GM12878 (cell line): Measurements from ENCODE around the gene KIAA1671. TPM values are rescaled to one million over a fixed set of nuclear protein-coding genes. Genes with fewer than 3 reads are reported as not detected.

Experiments used
- ATAC-seq: fragments of 200-7000 bp; cut with Tn5 transposase; 3 replicates; pipeline ENCODE4 v1.9.1; 2020; ENCODE audit warnings: mild to moderate bottlenecking, moderate library complexity
- BruUV-seq: library from RNA; stranded (reverse); fragments of 400-500 nt; replicated peaks from 2 replicates; lab custom pipeline; 2021; lab: Mats Ljungman, UMichigan
- CTCF ChIA-PET: fragments of 300-600 bp; sonication (Branson Sonifier 250); formaldehyde crosslinking; extraction: SDS; loops from one replicate; lab custom pipeline; 2021; ENCODE audit warnings: inconsistent platforms; lab: Yijun Ruan, JAX
- POLR2A ChIA-PET: fragments of 350-600 bp; formaldehyde crosslinking; extraction: SDS; loops from one replicate; lab custom pipeline; 2021; ENCODE audit warnings: inconsistent platforms; lab: Charles Lee
- RAD21 ChIA-PET: fragments of 300-600 bp; sonication (Branson Sonifier 250); formaldehyde crosslinking; loops from one replicate; lab custom pipeline; 2023; ENCODE audit warnings: antibody characterized with exemption; ENCODE audit not compliant: unreplicated experiment; lab: Charles Lee
- SMC1A ChIA-PET: fragments of 300-600 bp; sonication (Branson Sonifier 250); formaldehyde crosslinking; loops from one replicate; lab custom pipeline; 2023; ENCODE audit not compliant: unreplicated experiment, uncharacterized antibody; lab: Charles Lee
- DNase-seq: peaks from one replicate; pipeline ENCODE4 v3.0.0-alpha.2; 2011; ENCODE audit warnings: low read depth, low spot score
- FAIRE-seq: peaks from 3 replicates; lab custom pipeline; 2011; peaks lifted over from hg19 to GRCh38; lab: Jason Lieb, UNC
- H2AFZ ChIP-seq: 2 replicates; pipeline ENCODE4 v1.6.0; 2011; ENCODE audit warnings: low read depth, low read length, control low read depth; ENCODE audit not compliant: control insufficient read depth
- H3K27ac ChIP-seq: 2 replicates; pipeline ENCODE4 v1.5.1; 2011; ENCODE audit warnings: control low read depth; ENCODE audit not compliant: control insufficient read depth, insufficient read depth
- H3K27me3 ChIP-seq, 2 experiments: replicated peaks in 1 of 2; 2 replicates each; pipeline versions ENCODE4 v1.6.0 to v1.6.1; 2011; ENCODE audit warnings: low read length in 1 of 2; ENCODE audit not compliant: control insufficient read depth in 2 of 2, insufficient read depth in 2 of 2
- H3K36me3 ChIP-seq, 2 experiments: 2 replicates each; pipeline ENCODE4 v1.5.1; 2011; ENCODE audit warnings: low read length in 1 of 2; ENCODE audit not compliant: control insufficient read depth in 2 of 2, insufficient read depth in 2 of 2
- H3K4me1 ChIP-seq: 2 replicates; pipeline ENCODE4 v1.6.1; 2011; ENCODE audit warnings: mild to moderate bottlenecking, low read length, moderate library complexity, mixed read lengths; ENCODE audit not compliant: control insufficient read depth, insufficient read depth
- H3K4me2 ChIP-seq: 2 replicates; pipeline ENCODE4 v1.6.0; 2011; ENCODE audit warnings: control low read depth; ENCODE audit not compliant: control insufficient read depth, insufficient read depth
- H3K4me3 ChIP-seq: fragments of 200-600 bp; sonication (generic); 2 replicates; pipeline ENCODE4 v1.5.1; 2016
- H3K79me2 ChIP-seq: 2 replicates; pipeline ENCODE4 v1.6.0; 2011; ENCODE audit warnings: low read length; ENCODE audit not compliant: control insufficient read depth, insufficient read depth
- H3K9ac ChIP-seq: 2 replicates; pipeline ENCODE4 v1.8.0; 2011; ENCODE audit warnings: low read length, control low read depth, mixed read lengths; ENCODE audit not compliant: control insufficient read depth, insufficient read depth
- H3K9me3 ChIP-seq: replicated peaks from 3 replicates; pipeline ENCODE4 v1.5.1; 2011; ENCODE audit warnings: mild to moderate bottlenecking, low read length; ENCODE audit not compliant: control insufficient read depth, insufficient read depth
- H4K20me1 ChIP-seq: 2 replicates; pipeline ENCODE4 v1.6.0; 2011; ENCODE audit not compliant: control insufficient read depth, insufficient read depth
- BCL11A ChIP-seq: IDR thresholded peaks from 2 replicates; pipeline ENCODE4 v1.6.1; 2011; ENCODE audit warnings: low read depth, low read length
- BHLHE40 ChIP-seq, 2 experiments: fragments of 450-650 bp in 1 of 2; IDR thresholded peaks; 2 replicates each; pipeline ENCODE4 v1.6.1; 2011 to 2017; ENCODE audit warnings: low read depth in 2 of 2, borderline replicate concordance in 1 of 2, improper control_type of control experiment in 1 of 2, low read length in 1 of 2, mild to moderate bottlenecking in 1 of 2
- CBFB ChIP-seq: IDR thresholded peaks from 2 replicates; pipeline ENCODE4 v1.6.1; 2016; ENCODE audit warnings: antibody characterized with exemption, low read depth
- IRF4 ChIP-seq: IDR thresholded peaks from 2 replicates; pipeline ENCODE4 v1.6.1; 2011; ENCODE audit warnings: low read depth, low read length
- RCOR1 ChIP-seq: conservative IDR thresholded peaks from 2 replicates; pipeline ENCODE4 v1.6.1; 2012; ENCODE audit warnings: low read depth, low read length, improper control_type of control experiment
- SMAD5 ChIP-seq: IDR thresholded peaks from 2 replicates; pipeline ENCODE4 v1.6.1; 2016; ENCODE audit warnings: antibody characterized with exemption, low read depth
- SREBF1 ChIP-seq: IDR thresholded peaks from 2 replicates; pipeline ENCODE4 v1.6.1; 2012; ENCODE audit warnings: mild to moderate bottlenecking, low read length
- ZZZ3 ChIP-seq: IDR thresholded peaks from 2 replicates; pipeline ENCODE4 v1.6.1; 2011; ENCODE audit warnings: low read depth; ENCODE audit not compliant: control insufficient read depth, insufficient read length
- WGBS: methylation state at CpG from one replicate; pipeline ENCODE4 v1.1.6; 2016; ENCODE audit warnings: low lambda C conversion rate; ENCODE audit not compliant: insufficient replicate concordance, insufficient coverage; ENCODE audit errors: missing lambda C conversion rate; 5-methylcytosine and 5-hydroxymethylcytosine counted together
- in situ Hi-C: fragments of 300-500 bp; cut with MboI; formaldehyde crosslinking; loops from 9 replicates; pipeline ENCODE4 v1.14.3; 2018; ENCODE audit warnings: mixed read lengths
- intact Hi-C: fragments of 100-400 bp; cut with micrococcal nuclease; formaldehyde crosslinking; loops from one replicate; pipeline ENCODE4 v1.14.2; 2022; ENCODE audit not compliant: unreplicated experiment
- polyA plus RNA-seq, 11 experiments: library from polyadenylated mRNA; depleted of rRNA in 4 of 11; unstranded in 6 of 11; stranded (reverse) in 5 of 11; fragments of >200 nt; fragmentation: Nextera tagmentation in 4 of 11; fragmentation: Illumina TruSeq in 1 of 11; extraction: Ambion mirVana in 4 of 11; extraction: Trizol in 1 of 11; gene quantifications; 1 replicate in 1 of 11; 2 replicates in 10 of 11; pipeline versions ENCODE4 v1.2.1 to v1.2.3, GENCODE V29; 2011 to 2016; ENCODE audit warnings: inconsistent platforms in 2 of 11, missing spikeins in 2 of 11, low read depth in 1 of 11
- total RNA-seq, 4 experiments: library from RNA; depleted of rRNA in 3 of 4; stranded (reverse); fragments of >200 nt in 3 of 4; fragmentation: Illumina TruSeq in 1 of 4; extraction: Trizol in 1 of 4; gene quantifications; 2 replicates each; pipeline versions ENCODE4 v1.2.1 to v1.2.3, GENCODE V29; 2013 to 2021
- TF ChIP-seq, protein P1 (sequence below): IDR thresholded peaks from 2 replicates; pipeline ENCODE4 v1.6.1; 2012; ENCODE audit warnings: low read length, inconsistent platforms
- TF ChIP-seq, protein P2 (sequence below): IDR thresholded peaks from 2 replicates; pipeline ENCODE4 v1.6.1; 2012; ENCODE audit warnings: low read depth, low read length, improper control_type of control experiment

The KIAA1671 gene
- total and polyA plus RNA-seq, 10 of the 15 experiments (the other 5 are each of a cell fraction or from before 2014, with no cell fraction given): 0.05 to 2.7 (median 0.33) TPM

GRCh38 chr22:25027043-25027906 is 74.8 kb downstream of the KIAA1671 start:
- BruUV-seq: no TSS peak

More at GRCh38 chr22:25027043-25027906, 74.8 kb downstream of the KIAA1671 start:
- intact Hi-C loops (no loop called here), in situ Hi-C loops (no loop called here)
- H4K20me1 ChIP-seq: no peaks in the 10 kb centered on the region
- H3K79me2 ChIP-seq: no peaks in the 10 kb centered on the region
- no peaks in the 10 kb centered on the region for H3K4me1 ChIP-seq
- no peaks in the 10 kb centered on the region for H3K9me3 ChIP-seq
- DNase-seq (no peak), FAIRE-seq (no peak), ATAC-seq (no peak)
- ChIA-PET RAD21 (interaction anchor here (0.8 to 0.9 kb wide), 2 partner anchors 12 to 68 kb away, joined by 3 read pairs; no protein-coding TSS in a partner anchor), CTCF (interaction anchor here (0.6 to 1.2 kb wide), 3 partner anchors 22 to 80 kb away, joined by 3 read pairs; no protein-coding TSS in a partner anchor), SMC1A (no interaction called here), POLR2A (interaction anchor here (0.5 kb wide), 1 partner anchor 1289 kb away, joined by 3 read pairs; no protein-coding TSS in a partner anchor)
- H3K4me2 ChIP-seq: no peak overlapping the region
- H3K4me3 ChIP-seq: no peak overlapping the region
- 24% methylated on average over 11 of the region's 11 CpGs for WGBS
- no peaks in the 10 kb centered on the region for H3K36me3 ChIP-seq
- H3K27ac ChIP-seq: no peak overlapping the region
- H2AFZ ChIP-seq: no peak overlapping the region
- TF ChIP-seq CBFB (no peak), IRF4 (no peak), BCL11A (no peak), SREBF1 (no peak), ZZZ3 (no peak), BHLHE40 (IDR thresholded peaks at IDR 0.05; ENCODE audit: borderline replicate concordance in 1 of 2, low read depth in 2 of 2, low read length in 1 of 2) (no peak), RCOR1 (no peak), SMAD5 (no peak)
- TF ChIP-seq, protein P1, sequence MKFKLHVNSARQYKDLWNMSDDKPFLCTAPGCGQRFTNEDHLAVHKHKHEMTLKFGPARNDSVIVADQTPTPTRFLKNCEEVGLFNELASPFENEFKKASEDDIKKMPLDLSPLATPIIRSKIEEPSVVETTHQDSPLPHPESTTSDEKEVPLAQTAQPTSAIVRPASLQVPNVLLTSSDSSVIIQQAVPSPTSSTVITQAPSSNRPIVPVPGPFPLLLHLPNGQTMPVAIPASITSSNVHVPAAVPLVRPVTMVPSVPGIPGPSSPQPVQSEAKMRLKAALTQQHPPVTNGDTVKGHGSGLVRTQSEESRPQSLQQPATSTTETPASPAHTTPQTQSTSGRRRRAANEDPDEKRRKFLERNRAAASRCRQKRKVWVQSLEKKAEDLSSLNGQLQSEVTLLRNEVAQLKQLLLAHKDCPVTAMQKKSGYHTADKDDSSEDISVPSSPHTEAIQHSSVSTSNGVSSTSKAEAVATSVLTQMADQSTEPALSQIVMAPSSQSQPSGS: no peak
- TF ChIP-seq, protein P2, sequence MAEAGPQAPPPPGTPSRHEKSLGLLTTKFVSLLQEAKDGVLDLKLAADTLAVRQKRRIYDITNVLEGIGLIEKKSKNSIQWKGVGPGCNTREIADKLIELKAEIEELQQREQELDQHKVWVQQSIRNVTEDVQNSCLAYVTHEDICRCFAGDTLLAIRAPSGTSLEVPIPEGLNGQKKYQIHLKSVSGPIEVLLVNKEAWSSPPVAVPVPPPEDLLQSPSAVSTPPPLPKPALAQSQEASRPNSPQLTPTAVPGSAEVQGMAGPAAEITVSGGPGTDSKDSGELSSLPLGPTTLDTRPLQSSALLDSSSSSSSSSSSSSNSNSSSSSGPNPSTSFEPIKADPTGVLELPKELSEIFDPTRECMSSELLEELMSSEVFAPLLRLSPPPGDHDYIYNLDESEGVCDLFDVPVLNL: no peak
- peaks cover 0 to 3% of the 10 kb centered on the region in 2 experiments; a peak in 3 of 4 replicates for H3K27me3 ChIP-seq
- H3K9ac ChIP-seq: no peak overlapping the region
